ENCODE data around the gene MYT1. TPM values are rescaled to one million over a fixed set of nuclear protein-coding genes. Genes with fewer than 3 reads are reported as not detected.
"Not testable (repeated sequence)": the region's sequence is repeated elsewhere in the genome, so short reads cannot be mapped to it uniquely, and the experiment has no call there.

MYT1 gene
- total RNA-seq, 1 donor from 2014 or later, result not detected

GRCh38 chr20:64230461-64231145 lies 66.4 kb downstream of the MYT1 start:
- Histone ChIP-seq H3K36me3 (ENCODE audit: control insufficient read depth, insufficient read depth, low read length) (no peaks in the 10 kb centered on the region), H3K27me3 (ENCODE audit: control insufficient read depth, insufficient read depth, low read length) (peaks cover 20% of the 10 kb centered on the region), H3K4me3 (ENCODE audit: low read depth, low read length) (no peak overlapping the region)
- DNase-seq (ENCODE audit: low read depth), result no peak
- TF ChIP-seq, protein P1, sequence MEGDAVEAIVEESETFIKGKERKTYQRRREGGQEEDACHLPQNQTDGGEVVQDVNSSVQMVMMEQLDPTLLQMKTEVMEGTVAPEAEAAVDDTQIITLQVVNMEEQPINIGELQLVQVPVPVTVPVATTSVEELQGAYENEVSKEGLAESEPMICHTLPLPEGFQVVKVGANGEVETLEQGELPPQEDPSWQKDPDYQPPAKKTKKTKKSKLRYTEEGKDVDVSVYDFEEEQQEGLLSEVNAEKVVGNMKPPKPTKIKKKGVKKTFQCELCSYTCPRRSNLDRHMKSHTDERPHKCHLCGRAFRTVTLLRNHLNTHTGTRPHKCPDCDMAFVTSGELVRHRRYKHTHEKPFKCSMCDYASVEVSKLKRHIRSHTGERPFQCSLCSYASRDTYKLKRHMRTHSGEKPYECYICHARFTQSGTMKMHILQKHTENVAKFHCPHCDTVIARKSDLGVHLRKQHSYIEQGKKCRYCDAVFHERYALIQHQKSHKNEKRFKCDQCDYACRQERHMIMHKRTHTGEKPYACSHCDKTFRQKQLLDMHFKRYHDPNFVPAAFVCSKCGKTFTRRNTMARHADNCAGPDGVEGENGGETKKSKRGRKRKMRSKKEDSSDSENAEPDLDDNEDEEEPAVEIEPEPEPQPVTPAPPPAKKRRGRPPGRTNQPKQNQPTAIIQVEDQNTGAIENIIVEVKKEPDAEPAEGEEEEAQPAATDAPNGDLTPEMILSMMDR (IDR thresholded peaks at IDR 0.05; ENCODE audit: insufficient read depth, low read length, poor library complexity, severe bottlenecking), result no peak

DNA sequence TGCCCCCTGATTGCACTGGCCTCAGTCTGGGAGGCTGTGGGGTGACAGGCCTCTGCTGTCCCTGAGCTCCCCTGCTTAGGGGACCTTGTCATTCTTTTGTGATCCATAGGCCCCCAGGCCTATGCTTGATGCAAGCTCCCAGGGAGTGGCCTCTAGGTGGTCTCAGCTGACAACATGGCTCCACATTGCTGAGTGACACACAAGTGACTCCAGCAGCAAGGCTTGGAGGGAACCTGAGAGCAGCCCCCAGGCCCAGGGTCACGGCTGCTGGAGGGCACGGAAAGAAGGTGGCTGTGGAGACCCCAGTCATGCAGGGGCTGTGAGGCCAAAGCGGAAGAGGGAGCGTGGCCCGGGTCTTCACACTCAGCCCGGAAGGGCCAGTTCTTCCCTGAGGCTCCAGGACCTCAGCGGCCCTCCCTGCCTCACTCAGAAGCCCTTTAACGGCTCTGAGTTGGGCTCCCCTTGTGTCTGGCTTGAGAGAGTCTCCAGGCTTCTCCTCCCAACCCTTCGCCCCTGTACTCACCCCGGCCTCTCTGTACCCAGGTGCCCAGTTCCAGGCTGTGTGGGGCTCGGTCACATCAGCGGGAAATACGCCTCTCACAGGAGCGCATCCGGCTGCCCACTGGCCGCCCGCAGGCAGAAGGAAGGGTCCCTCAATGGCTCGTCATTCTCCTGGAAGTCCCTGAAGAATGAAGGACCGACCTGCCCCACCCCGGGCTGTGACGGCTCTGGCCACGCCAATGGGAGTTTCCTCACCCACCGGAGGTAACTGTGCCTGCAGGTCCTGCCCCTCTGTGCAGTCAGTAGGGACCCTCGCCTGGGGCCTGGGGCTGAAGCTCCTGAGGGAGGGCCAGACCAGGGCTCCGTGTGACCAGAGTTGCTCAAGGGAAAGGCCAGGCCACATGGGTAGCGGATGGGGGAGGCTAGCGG lies 67.6 kb downstream of the MYT1 start:
- H3K4me3 ChIP-seq (ENCODE audit: low read depth, low read length), result no peak overlapping the region
- DNase-seq (ENCODE audit: low read depth), result no peak
- peaks cover 20% of the 10 kb centered on the region for H3K27me3 ChIP-seq (ENCODE audit: control insufficient read depth, insufficient read depth, low read length)
- TF ChIP-seq, protein P1 (IDR thresholded peaks at IDR 0.05; ENCODE audit: insufficient read depth, low read length, poor library complexity, severe bottlenecking), result no peak
- H3K36me3 ChIP-seq (ENCODE audit: control insufficient read depth, insufficient read depth, low read length), result no peaks in the 10 kb centered on the region

GRCh38 chr20:64232794-64233193 lies 68.5 kb downstream of the MYT1 start:
- DNase-seq (ENCODE audit: low read depth), result no peak
- Histone ChIP-seq H3K4me3 (ENCODE audit: low read depth, low read length) (no peak overlapping the region), H3K36me3 (ENCODE audit: control insufficient read depth, insufficient read depth, low read length) (no peaks in the 10 kb centered on the region), H3K27me3 (ENCODE audit: control insufficient read depth, insufficient read depth, low read length) (peaks cover 18% of the 10 kb centered on the region)
- TF ChIP-seq, protein P1 (IDR thresholded peaks at IDR 0.05; ENCODE audit: insufficient read depth, low read length, poor library complexity, severe bottlenecking), result no peak

DNA sequence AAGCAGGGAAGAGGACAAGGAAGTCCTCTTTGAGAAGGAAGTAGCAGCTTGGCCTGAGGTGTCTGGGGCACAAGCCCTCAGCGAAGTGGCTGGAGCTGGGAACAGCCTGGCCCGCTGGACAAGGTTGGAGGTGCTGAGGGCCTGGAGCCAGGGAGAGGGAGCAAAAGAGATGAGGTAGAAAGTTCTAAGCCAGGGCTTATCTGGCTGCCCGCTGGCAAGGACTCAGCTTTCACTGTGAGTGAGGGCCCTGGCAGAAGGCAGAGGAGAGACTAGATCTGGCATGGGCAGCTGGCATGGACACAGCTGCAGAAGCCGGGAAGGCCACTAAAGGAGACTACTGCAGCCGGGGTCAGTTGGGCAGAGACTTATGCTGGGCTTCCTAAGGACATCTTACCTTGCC lies 69.5 kb downstream of the MYT1 start:
- TF ChIP-seq, protein P1 (IDR thresholded peaks at IDR 0.05; ENCODE audit: insufficient read depth, low read length, poor library complexity, severe bottlenecking), result no peak
- Histone ChIP-seq H3K36me3 (ENCODE audit: control insufficient read depth, insufficient read depth, low read length) (no peaks in the 10 kb centered on the region), H3K4me3 (ENCODE audit: low read depth, low read length) (no peak overlapping the region), H3K27me3 (ENCODE audit: control insufficient read depth, insufficient read depth, low read length) (peaks cover 18% of the 10 kb centered on the region)
- no peak for DNase-seq (ENCODE audit: low read depth)

DNA sequence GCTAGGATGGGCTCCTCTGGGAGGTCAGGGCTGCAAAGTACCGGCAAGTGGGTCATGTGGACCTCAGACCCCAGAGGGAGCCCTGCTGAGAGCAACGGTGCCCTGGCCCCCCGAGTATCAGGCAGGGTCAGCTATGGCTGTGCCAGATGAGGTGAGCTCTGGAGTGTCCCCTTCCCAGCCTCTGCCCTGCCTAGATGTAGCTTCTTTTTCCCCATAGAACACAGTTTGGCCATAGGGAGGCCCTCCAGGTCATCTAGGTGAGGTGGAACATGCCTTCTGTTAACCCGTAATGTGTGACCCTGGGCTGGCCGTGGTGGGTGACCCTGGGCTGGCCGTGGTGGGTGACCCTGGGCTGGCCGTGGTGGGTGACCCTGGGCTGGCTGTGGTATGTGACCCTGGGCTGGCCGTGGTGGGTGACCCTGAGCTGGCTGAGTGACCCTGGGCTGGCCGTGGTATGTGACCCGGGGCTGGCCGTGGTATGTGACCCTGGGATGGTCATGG lies 70.1 kb downstream of the MYT1 start:
- Histone ChIP-seq H3K36me3 (ENCODE audit: control insufficient read depth, insufficient read depth, low read length) (no peaks in the 10 kb centered on the region), H3K4me3 (ENCODE audit: low read depth, low read length) (no peak overlapping the region), H3K27me3 (ENCODE audit: control insufficient read depth, insufficient read depth, low read length) (peaks cover 18% of the 10 kb centered on the region)
- TF ChIP-seq, protein P1 (IDR thresholded peaks at IDR 0.05; ENCODE audit: insufficient read depth, low read length, poor library complexity, severe bottlenecking), result no peak
- DNase-seq (ENCODE audit: low read depth), result no peak

DNA sequence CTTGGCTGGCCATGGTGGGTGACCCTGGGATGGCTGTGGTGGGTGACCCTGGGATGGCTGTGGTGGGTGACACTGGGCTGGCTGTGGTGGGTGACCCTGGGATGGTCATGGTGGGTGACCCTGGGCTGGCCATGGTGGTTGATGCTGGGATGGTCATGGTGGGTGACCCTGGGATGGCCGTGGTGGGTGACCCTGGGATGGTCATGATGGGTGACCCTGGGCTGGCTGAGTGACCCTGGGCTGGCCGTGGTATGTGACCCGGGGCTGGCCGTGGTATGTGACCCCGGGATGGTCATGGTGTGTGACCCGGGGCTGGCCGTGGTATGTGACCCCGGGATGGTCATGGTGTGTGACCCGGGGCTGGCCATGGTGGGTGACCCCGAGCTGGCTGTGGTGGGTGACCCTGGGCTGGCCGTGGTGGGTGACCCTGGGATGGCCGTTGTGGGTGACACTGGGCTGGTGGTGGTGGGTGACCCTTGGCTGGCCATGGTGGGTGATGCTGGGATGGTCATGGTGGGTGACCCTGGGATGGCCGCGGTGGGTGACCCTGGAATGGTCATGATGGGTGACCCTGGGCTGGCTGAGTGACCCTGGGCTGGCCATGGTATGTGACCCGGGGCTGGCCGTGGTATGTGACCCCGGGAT lies 70.8 kb downstream of the MYT1 start:
- H3K4me3 ChIP-seq (ENCODE audit: low read depth, low read length); DNase-seq (ENCODE audit: low read depth); H3K36me3 ChIP-seq (ENCODE audit: control insufficient read depth, insufficient read depth, low read length): not testable (repeated sequence)
- peaks cover 14% of the 10 kb centered on the region for H3K27me3 ChIP-seq (ENCODE audit: control insufficient read depth, insufficient read depth, low read length)
